Activated CD4-positive, CD25-positive, alpha-beta regulatory T cell treated with anti-CD3 and anti-CD28 coated beads, Interleukin-2, amount 50 U/mL, for 72 hours (primary cell): ENCODE results near the gene MEF2D.

Experiments used
- DNase-seq: peaks from one replicate; pipeline ENCODE4 v3.0.0; 2021

Gene MEF2D

GRCh38 chr1:156464825-156465452 lies 35.6 kb downstream of the MEF2D start:
- no peak for DNase-seq

DNA sequence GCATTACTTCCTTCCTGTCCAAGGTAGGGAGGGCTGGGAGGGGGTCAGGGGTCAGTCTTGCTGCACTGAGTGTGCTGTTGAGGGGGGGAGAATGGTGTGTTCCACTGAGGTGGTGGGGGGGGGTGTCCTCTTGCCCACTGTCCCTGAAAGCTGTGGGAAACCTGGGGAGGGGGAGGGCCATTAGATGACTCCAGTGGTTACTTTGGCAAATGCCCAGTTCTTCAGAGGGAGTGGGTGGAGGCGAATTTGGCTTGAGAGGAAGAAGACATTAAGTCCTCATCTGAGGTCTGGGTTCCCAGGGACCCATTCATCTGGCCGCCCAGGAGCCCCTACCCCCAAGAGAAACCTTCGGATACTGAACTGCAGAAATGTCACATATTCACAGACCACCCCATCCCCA lies 36.2 kb downstream of the MEF2D start:
- DNase-seq: no peak

- DNase-seq: no peak
Measured at GRCh38 chr1:156463874-156464273, 36.7 kb downstream of the MEF2D start.

GRCh38 chr1:156462954-156463795 lies 37.4 kb downstream of the MEF2D start:
- no peak for DNase-seq

DNA sequence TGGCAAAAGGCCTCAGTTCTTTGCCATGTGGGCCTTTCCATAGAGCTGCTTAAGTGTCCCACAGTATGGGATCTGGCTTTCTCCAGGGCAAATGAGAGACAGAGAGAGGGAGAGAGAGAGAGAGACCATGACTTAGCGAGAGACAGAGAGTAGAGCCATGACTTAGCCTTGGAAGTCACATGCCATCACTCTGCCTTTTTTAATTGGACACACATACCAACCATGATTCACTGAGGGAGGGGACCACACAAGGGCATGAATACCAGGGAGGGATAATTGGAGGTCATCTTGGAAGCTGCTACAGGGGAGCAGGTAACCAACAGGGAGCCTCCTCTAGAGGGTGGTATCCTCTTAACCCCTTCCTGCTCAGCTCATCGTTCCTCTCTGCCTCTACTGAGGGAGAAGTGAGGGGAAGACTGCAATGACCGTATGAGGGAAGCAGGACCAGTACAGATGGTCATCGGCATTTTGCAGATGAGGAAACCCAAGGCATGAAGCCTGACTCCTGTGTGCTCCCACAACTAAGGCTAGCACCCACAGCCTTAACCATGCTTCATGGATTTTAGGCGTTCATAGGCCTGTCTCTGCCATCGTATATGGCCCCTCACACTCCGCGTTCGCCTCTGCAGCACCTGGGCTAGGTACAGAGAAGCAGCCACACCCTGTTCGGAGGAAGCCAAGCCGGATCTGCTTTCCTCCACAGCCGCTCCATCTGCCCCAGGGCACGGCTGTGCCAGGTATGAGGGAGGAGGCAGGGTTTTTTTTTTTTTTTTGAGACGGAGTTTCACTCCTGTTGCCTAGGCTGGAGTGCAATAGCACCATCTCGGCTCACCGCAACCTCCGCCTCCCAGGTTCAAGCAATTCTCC lies 38.6 kb downstream of the MEF2D start:
- DNase-seq: no peak

GRCh38 chr1:156461109-156461508 lies 39.5 kb downstream of the MEF2D start:
- DNase-seq: no peak

- no peak for DNase-seq
Measured at GRCh38 chr1:156460525-156460924, 40.0 kb downstream of the MEF2D start.

GRCh38 chr1:156458181-156458503 lies 42.4 kb downstream of the MEF2D start:
- no peak for DNase-seq

- peak; percentile 95 for DNase-seq
Measured at GRCh38 chr1:156456625-156457465, 43.7 kb downstream of the MEF2D start.

DNA sequence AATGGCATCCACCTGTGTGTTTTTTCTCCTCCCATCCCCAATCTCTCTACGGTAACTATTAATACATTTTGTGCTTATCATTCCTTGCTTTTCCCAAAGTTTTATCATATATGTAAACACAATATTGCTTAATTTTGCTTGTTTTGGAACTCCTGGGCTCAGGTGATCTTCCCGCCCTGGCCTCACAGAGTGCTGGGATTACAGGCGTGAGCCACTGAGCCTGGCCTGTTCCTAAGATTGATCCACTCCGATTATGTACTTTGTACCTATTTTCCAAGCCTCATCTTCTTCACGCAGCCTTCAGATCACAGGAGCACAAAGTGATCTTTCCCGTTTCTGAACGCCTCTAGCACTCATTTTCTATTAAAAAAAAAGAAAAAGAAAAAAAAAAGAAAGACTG lies 45.2 kb downstream of the MEF2D start:
- DNase-seq: no peak

GRCh38 chr1:156452907-156453306 lies 47.7 kb downstream of the MEF2D start:
- DNase-seq: no peak

DNA sequence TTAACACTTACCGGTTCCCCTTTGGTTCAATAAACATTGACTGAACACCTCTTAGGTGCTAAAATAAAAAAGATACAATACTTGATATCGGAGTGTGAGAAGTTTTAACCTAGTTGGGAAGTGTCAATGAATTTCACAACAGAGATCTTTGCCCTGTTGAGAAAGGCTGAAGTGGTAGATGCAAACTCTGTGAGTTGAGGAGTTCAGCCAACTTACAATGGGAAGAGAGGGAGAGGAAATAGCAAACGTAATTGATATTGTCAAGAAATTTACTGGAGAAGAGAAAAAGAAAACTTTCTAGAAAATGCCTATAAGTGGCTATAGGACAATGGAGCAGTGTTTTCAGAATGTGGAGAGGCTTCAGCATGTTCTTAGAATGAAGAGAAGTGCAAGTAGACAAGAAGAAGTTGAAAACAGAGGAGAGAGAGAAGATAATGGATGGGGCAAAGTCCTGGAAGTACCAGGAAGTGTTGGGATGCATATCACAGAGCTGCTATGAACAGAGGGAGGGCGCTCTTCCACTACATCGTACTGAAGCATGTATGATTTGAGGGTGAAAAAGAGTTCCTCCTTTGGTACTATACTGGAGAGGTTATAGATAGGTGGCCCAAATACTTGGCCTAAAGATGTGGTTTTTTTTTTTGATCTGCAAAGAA lies 48.9 kb downstream of the MEF2D start:
- no peak for DNase-seq

- DNase-seq: no peak
Measured at GRCh38 chr1:156448134-156448967, 52.2 kb downstream of the MEF2D start.

- peak; percentile 81 for DNase-seq
Measured at GRCh38 chr1:156445789-156446263, 54.7 kb downstream of the MEF2D start.

DNA sequence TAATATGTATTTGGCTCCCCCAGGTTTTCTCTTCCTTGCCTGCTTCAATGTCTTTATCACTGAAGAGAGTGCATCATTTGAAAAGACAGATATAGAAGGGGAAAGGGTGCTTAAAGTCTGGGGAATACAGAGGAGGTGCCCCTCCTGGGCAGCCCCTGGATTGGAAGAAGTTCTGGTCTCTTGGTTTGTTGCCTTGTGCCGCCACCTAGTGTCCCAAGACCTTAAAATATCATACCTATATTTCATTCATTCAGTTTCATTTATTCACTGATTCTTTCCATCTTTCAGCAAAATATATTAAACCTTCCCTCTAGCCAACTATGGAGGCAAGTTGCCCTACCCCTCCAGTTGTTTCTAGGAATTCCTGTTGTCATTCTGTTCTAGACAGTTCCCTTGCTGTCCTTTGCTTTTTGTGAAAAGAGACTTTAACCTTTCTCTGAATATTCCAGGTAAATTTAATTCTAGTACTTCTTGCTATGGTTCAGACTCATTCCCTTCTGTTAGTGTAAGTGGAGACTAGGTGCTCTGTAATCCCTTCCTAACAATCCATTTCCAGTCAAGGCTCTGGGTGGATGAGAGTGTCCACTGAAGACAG lies 56.1 kb downstream of the MEF2D start:
- no peak for DNase-seq

DNA sequence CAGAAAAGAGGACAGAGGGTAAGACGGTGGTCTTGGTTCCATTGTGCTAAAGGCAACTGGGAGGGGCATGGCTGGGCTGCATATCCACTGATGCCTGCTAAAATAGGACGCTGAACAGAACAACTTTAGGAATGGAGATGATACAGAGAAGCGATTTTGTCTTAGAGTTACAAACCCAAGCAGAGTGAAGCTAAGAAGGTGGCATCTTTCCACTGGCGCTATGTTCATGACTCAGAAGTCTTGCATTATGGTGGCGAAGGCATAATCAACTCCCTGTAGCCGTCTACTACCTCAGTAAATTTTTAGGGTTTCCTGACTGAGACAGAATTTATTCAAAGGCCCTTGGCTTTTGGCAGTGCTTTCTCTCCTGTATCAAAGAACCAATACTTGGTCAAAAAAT lies 57.3 kb downstream of the MEF2D start:
- DNase-seq: no peak

DNA sequence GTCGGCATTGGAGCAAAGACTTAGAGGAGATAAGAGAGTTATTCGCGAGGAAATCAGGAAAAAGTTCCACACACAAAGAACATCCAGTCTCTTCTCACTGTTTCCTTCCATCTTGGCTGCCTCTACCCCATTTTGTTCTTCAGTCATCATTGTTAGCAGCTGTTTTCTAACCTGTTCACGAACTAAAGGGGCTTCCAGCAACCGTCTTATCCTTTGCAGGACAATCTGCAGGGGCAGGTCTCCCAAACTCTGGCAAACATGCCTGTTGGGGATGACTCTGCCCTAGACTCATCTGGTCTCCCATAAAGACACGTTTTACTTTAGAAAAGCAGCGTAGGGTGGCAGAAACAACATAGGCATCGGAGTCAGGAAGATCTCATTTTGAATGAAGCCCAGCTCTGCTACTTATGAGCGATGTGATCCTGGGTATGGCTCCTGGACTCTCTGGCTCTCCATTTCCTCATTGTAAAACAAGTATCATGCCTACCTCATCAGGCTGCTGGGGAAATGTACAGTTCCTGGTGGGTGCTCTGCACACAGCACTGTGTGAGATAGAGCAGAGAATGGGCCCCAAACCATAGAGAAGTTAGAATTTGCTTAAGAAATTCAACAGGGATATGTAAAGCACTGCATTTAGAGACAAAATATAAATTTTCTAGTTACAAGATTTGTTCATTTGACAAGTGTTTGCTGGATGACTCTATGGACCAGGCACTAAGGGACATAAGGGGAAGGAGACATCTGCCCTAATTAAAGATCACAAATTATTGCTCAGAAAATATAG lies 59.7 kb downstream of the MEF2D start:
- no peak for DNase-seq

GRCh38 chr1:156439777-156440183 lies 60.8 kb downstream of the MEF2D start:
- DNase-seq: no peak

- no peak for DNase-seq
Measured at GRCh38 chr1:156439036-156439776, 61.4 kb downstream of the MEF2D start.
